Measurements from ENCODE around the gene CDH4.

GRCh38 chr20:61433816-61434215 lies 181.8 kb downstream of the CDH4 start:
- TF ChIP-seq CTCF (IDR thresholded peaks at IDR 0.05; ENCODE audit: insufficient read depth, low read length, poor library complexity, severe bottlenecking) (no peak), EZH2phosphoT487 (conservative IDR thresholded peaks at IDR 0.05; ENCODE audit: low read length) (no peak)
